Measurements from ENCODE around the gene KCNQ2. TPM values are rescaled to one million over a fixed set of nuclear protein-coding genes. Genes with fewer than 3 reads are reported as not detected.

The KCNQ2 gene
- total and polyA plus RNA-seq, 10 of the 15 experiments (the other 5 are each of a cell fraction or from before 2014, with no cell fraction given), result 0.06 to 0.49 (median 0.26) TPM; not detected in 7

- no peak for TF ChIP-seq SUPT20H (IDR thresholded peaks at IDR 0.05; ENCODE audit: borderline replicate concordance, control insufficient read depth, low read depth, low read length)
- no peak for TF ChIP-seq ZNF217 (IDR thresholded peaks at IDR 0.05)
- TF ChIP-seq NRF1 (conservative IDR thresholded peaks at IDR 0.05; ENCODE audit: low read depth, low read length), result no peak
- no peak for TF ChIP-seq NBN (IDR thresholded peaks at IDR 0.05)
- ChIA-PET RAD21 (ENCODE audit: unreplicated experiment) (no interaction called here), CTCF (no interaction called here), SMC1A (ENCODE audit: uncharacterized antibody, unreplicated experiment) (no interaction called here), POLR2A (no interaction called here)
- in situ Hi-C loops (cut with MboI), result no loop called here
- no peak overlapping the region for H2AFZ ChIP-seq (ENCODE audit: control insufficient read depth, low read depth, low read length)
- H3K27me3 ChIP-seq (replicated peaks in 1 of 2; ENCODE audit: control insufficient read depth in 2 of 2, insufficient read depth in 2 of 2, low read length in 1 of 2), result no peaks in the 10 kb centered on the region; a peak in 2 of 4 replicates
- BruUV-seq (replicated peaks), result no TSS peak
- no peak overlapping the region for H3K9ac ChIP-seq (ENCODE audit: control insufficient read depth, insufficient read depth, low read length)
- H3K36me3 ChIP-seq (ENCODE audit: control insufficient read depth in 2 of 2, insufficient read depth in 2 of 2, low read length in 1 of 2), result no peaks in the 10 kb centered on the region
- H3K79me2 ChIP-seq (ENCODE audit: control insufficient read depth, insufficient read depth, low read length), result no peaks in the 10 kb centered on the region
- ATAC-seq (no peak), DNase-seq (ENCODE audit: low read depth, low spot score) (no peak), FAIRE-seq (no peak)
- H4K20me1 ChIP-seq (ENCODE audit: control insufficient read depth, insufficient read depth), result no peaks in the 10 kb centered on the region
- H3K4me3 ChIP-seq, result no peak overlapping the region
- intact Hi-C loops (cut with micrococcal nuclease; ENCODE audit: unreplicated experiment), result no loop called here
- H3K27ac ChIP-seq (ENCODE audit: control insufficient read depth, insufficient read depth), result no peak overlapping the region
- no peaks in the 10 kb centered on the region for H3K9me3 ChIP-seq (replicated peaks; ENCODE audit: control insufficient read depth, insufficient read depth, low read length)
- no peak overlapping the region for H3K4me2 ChIP-seq (ENCODE audit: control insufficient read depth, insufficient read depth)
- 26% methylated on average over 17 of the region's 17 CpGs for WGBS (ENCODE audit: insufficient coverage, insufficient replicate concordance, low lambda C conversion rate, missing lambda C conversion rate)
- H3K4me1 ChIP-seq (ENCODE audit: control insufficient read depth, insufficient read depth, low read length), result no peaks in the 10 kb centered on the region
These were observed 13.4 kb downstream of the KCNQ2 start for GRCh38 chr20:63459070-63459380.

GRCh38 chr20:63458170-63459069, 14.0 kb downstream of the KCNQ2 start:
- no peak for DNase-seq (ENCODE audit: low read depth, low spot score)
- H3K4me2 ChIP-seq (ENCODE audit: control insufficient read depth, insufficient read depth), result no peak overlapping the region
- H3K4me3 ChIP-seq, result no peak overlapping the region
- H3K27me3 ChIP-seq (replicated peaks in 1 of 2; ENCODE audit: control insufficient read depth in 2 of 2, insufficient read depth in 2 of 2, low read length in 1 of 2), result peaks cover 0 to 1% of the 10 kb centered on the region in 2 experiments; a peak in 2 of 4 replicates
- no peaks in the 10 kb centered on the region for H3K36me3 ChIP-seq (ENCODE audit: control insufficient read depth in 2 of 2, insufficient read depth in 2 of 2, low read length in 1 of 2)
- H4K20me1 ChIP-seq (ENCODE audit: control insufficient read depth, insufficient read depth), result no peaks in the 10 kb centered on the region
- SMC1A ChIA-PET (ENCODE audit: uncharacterized antibody, unreplicated experiment), result no interaction called here
- FAIRE-seq, result no peak
- no peak for ATAC-seq
- in situ Hi-C loops (cut with MboI) (no loop called here), intact Hi-C loops (cut with micrococcal nuclease; ENCODE audit: unreplicated experiment) (no loop called here)
- POLR2A ChIA-PET, result no interaction called here
- RAD21 ChIA-PET (ENCODE audit: unreplicated experiment), result no interaction called here
- H3K9ac ChIP-seq (ENCODE audit: control insufficient read depth, insufficient read depth, low read length), result no peak overlapping the region
- H3K9me3 ChIP-seq (replicated peaks; ENCODE audit: control insufficient read depth, insufficient read depth, low read length), result no peaks in the 10 kb centered on the region
- no peaks in the 10 kb centered on the region for H3K4me1 ChIP-seq (ENCODE audit: control insufficient read depth, insufficient read depth, low read length)
- 61% methylated on average over 35 of the region's 36 CpGs for WGBS (ENCODE audit: insufficient coverage, insufficient replicate concordance, low lambda C conversion rate, missing lambda C conversion rate)
- no peaks in the 10 kb centered on the region for H3K79me2 ChIP-seq (ENCODE audit: control insufficient read depth, insufficient read depth, low read length)
- CTCF ChIA-PET, result no interaction called here
- H3K27ac ChIP-seq (ENCODE audit: control insufficient read depth, insufficient read depth), result no peak overlapping the region
- H2AFZ ChIP-seq (ENCODE audit: control insufficient read depth, low read depth, low read length), result no peak overlapping the region
- BruUV-seq (replicated peaks), result no TSS peak
- no peak for TF ChIP-seq LARP7 (IDR thresholded peaks at IDR 0.05)
- TF ChIP-seq SMAD5 (IDR thresholded peaks at IDR 0.05; ENCODE audit: low read depth), result no peak
- no peak for TF ChIP-seq NR2F1 (conservative IDR thresholded peaks at IDR 0.05)
- no peak for TF ChIP-seq RAD51 (IDR thresholded peaks at IDR 0.05)
- TF ChIP-seq, protein P1, sequence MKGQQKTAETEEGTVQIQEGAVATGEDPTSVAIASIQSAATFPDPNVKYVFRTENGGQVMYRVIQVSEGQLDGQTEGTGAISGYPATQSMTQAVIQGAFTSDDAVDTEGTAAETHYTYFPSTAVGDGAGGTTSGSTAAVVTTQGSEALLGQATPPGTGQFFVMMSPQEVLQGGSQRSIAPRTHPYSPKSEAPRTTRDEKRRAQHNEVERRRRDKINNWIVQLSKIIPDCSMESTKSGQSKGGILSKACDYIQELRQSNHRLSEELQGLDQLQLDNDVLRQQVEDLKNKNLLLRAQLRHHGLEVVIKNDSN (IDR thresholded peaks at IDR 0.05; ENCODE audit: borderline replicate concordance, extremely low read length, insufficient read depth, low read depth, low read length), result no peak
- TF ChIP-seq MYC (IDR thresholded peaks at IDR 0.05; ENCODE audit: insufficient read depth, insufficient read length, insufficient replicate concordance, low read length, severe bottlenecking), result no peak
- TF ChIP-seq, protein P2, sequence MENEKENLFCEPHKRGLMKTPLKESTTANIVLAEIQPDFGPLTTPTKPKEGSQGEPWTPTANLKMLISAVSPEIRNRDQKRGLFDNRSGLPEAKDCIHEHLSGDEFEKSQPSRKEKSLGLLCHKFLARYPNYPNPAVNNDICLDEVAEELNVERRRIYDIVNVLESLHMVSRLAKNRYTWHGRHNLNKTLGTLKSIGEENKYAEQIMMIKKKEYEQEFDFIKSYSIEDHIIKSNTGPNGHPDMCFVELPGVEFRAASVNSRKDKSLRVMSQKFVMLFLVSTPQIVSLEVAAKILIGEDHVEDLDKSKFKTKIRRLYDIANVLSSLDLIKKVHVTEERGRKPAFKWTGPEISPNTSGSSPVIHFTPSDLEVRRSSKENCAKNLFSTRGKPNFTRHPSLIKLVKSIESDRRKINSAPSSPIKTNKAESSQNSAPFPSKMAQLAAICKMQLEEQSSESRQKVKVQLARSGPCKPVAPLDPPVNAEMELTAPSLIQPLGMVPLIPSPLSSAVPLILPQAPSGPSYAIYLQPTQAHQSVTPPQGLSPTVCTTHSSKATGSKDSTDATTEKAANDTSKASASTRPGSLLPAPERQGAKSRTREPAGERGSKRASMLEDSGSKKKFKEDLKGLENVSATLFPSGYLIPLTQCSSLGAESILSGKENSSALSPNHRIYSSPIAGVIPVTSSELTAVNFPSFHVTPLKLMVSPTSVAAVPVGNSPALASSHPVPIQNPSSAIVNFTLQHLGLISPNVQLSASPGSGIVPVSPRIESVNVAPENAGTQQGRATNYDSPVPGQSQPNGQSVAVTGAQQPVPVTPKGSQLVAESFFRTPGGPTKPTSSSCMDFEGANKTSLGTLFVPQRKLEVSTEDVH (IDR thresholded peaks at IDR 0.05; ENCODE audit: low read depth, partially characterized antibody), result no peak
- no peak for TF ChIP-seq RB1 (IDR thresholded peaks at IDR 0.05; ENCODE audit: borderline replicate concordance)
